AG09319 (cell line): ENCODE measurements around the gene ELL.
A peak's percentile ranks its signal among the peaks of the same experiment; 100 is the strongest.
"Not testable (repeated sequence)": the region's sequence is repeated elsewhere in the genome, so short reads cannot be mapped to it uniquely, and the experiment has no call there.

Experiments used
- DNase-seq: peaks from one replicate; pipeline ENCODE4 v3.0.0-alpha.2; 2010; ENCODE audit warnings: low read depth; ENCODE audit errors: extremely low read depth
- CTCF ChIP-seq: IDR thresholded peaks from 2 replicates; pipeline ENCODE4 v1.5.1; 2011; ENCODE audit warnings: low read depth, mild to moderate bottlenecking, inconsistent platforms, low read length, moderate library complexity

The ELL gene

GRCh38 chr19:18412610-18413239, 109.1 kb downstream of the ELL start:
- DNase-seq: no peak
- TF ChIP-seq CTCF: no peak

GRCh38 chr19:18408053-18408476, 113.8 kb downstream of the ELL start:
- peak; percentile 44 for TF ChIP-seq CTCF
- DNase-seq: no peak

GRCh38 chr19:18406749-18407148, 115.1 kb downstream of the ELL start:
- no peak for DNase-seq
- no peak for TF ChIP-seq CTCF

GRCh38 chr19:18405754-18406153, 116.1 kb downstream of the ELL start:
- not testable (repeated sequence) for DNase-seq

GRCh38 chr19:18402455-18403248, 119.2 kb downstream of the ELL start:
- not testable (repeated sequence) for DNase-seq

- DNase-seq: no peak
- TF ChIP-seq CTCF: peak; percentile 52
Observed at GRCh38 chr19:18401580-18402112, 120.2 kb downstream of the ELL start.

- no peak for TF ChIP-seq CTCF
- DNase-seq: no peak
Observed at GRCh38 chr19:18399008-18399407, 122.9 kb downstream of the ELL start.
